WTC11 (cell line): Measurements from ENCODE around the gene HOATZ. TPM values are rescaled to one million over a fixed set of nuclear protein-coding genes. Genes with fewer than 3 reads are reported as not detected.

Experiments used
- ATAC-seq: fragments of 200-7000 bp; cut with Tn5 transposase; 2 replicates; pipeline ENCODE4 v1.10.0; 2021; ENCODE audit warnings: mild to moderate bottlenecking, moderate library complexity
- CTCF ChIA-PET: fragments of 300-600 bp; sonication (Branson Sonifier 250); formaldehyde crosslinking; loops from one replicate; lab custom pipeline; 2021; ENCODE audit warnings: antibody characterized with exemption; lab: Charles Lee
- POLR2A ChIA-PET: fragments of 350-600 bp; sonication (Branson Sonifier 250); formaldehyde crosslinking; loops from one replicate; lab custom pipeline; 2021; ENCODE audit warnings: antibody characterized with exemption; lab: Charles Lee
- DNase-seq: peaks from one replicate; pipeline ENCODE4 v3.0.0; 2021; ENCODE audit warnings: low spot score
- H3K27ac Mint-ChIP-seq: 2 replicates; pipeline ENCODE4 v1.8.0; 2021; ENCODE audit warnings: mixed read lengths
- H3K27me3 Mint-ChIP-seq: 2 replicates; pipeline ENCODE4 v1.8.0; 2021; ENCODE audit warnings: low read depth, mild to moderate bottlenecking, moderate library complexity, mixed read lengths
- H3K36me3 Mint-ChIP-seq: 2 replicates; pipeline ENCODE4 v1.8.0; 2021; ENCODE audit warnings: mixed read lengths
- H3K4me1 Mint-ChIP-seq: 2 replicates; pipeline ENCODE4 v1.8.0; 2022; ENCODE audit warnings: mixed read lengths
- H3K4me3 Mint-ChIP-seq: 2 replicates; pipeline ENCODE4 v1.8.0; 2021; ENCODE audit warnings: mild to moderate bottlenecking, moderate library complexity, mixed read lengths
- H3K9me3 Mint-ChIP-seq: 2 replicates; pipeline ENCODE4 v1.8.0; 2021; ENCODE audit warnings: mixed read lengths
- CREB1 ChIP-seq: sonication (generic); formaldehyde crosslinking; IDR thresholded peaks from 2 replicates; pipeline ENCODE4 v1.8.0; 2023; ENCODE audit warnings: mild to moderate bottlenecking, missing genetic modification reagents
- JAZF1 ChIP-seq: fragments of 250-450 bp; sonication (Bioruptor Pico); IDR thresholded peaks from 2 replicates; pipeline ENCODE4 v1.9.0; 2021; ENCODE audit warnings: moderate library complexity, mild to moderate bottlenecking, inconsistent platforms
- MYBL2 ChIP-seq: sonication (generic); formaldehyde crosslinking; IDR thresholded peaks from 2 replicates; pipeline ENCODE4 v1.8.1; 2023; ENCODE audit warnings: mild to moderate bottlenecking, moderate library complexity, missing genetic modification reagents
- RELA ChIP-seq: sonication (generic); formaldehyde crosslinking; IDR thresholded peaks from 2 replicates; pipeline ENCODE4 v1.8.1; 2022; ENCODE audit warnings: missing genetic modification reagents, mild to moderate bottlenecking, borderline replicate concordance
- SP1 ChIP-seq: sonication (generic); formaldehyde crosslinking; conservative IDR thresholded peaks from 2 replicates; pipeline ENCODE4 v1.8.1; 2022; ENCODE audit warnings: missing genetic modification reagents
- TEAD4 ChIP-seq: sonication (generic); formaldehyde crosslinking; IDR thresholded peaks from 2 replicates; pipeline ENCODE4 v1.8.0; 2022; ENCODE audit warnings: mild to moderate bottlenecking, missing genetic modification reagents
- ZNF416 ChIP-seq: fragments of 250-450 bp; sonication (Bioruptor Pico); IDR thresholded peaks from 2 replicates; pipeline ENCODE4 v1.9.0; 2021; ENCODE audit warnings: mild to moderate bottlenecking, inconsistent platforms
- ZNF423 ChIP-seq: fragments of 250-450 bp; sonication (Bioruptor Pico); IDR thresholded peaks from 2 replicates; pipeline ENCODE4 v2.1.2; 2022; ENCODE audit warnings: mild to moderate bottlenecking, moderate library complexity
- total RNA-seq: library from RNA; stranded (reverse); gene quantifications from 3 replicates; pipeline ENCODE4 v1.2.3, GENCODE V29; 2021
- TF ChIP-seq, protein P1 (sequence below): sonication (generic); formaldehyde crosslinking; IDR thresholded peaks from 2 replicates; pipeline ENCODE4 v1.8.1; 2023; ENCODE audit warnings: mild to moderate bottlenecking, missing genetic modification reagents, borderline replicate concordance
- TF ChIP-seq, protein P2 (sequence below): fragments of 250-450 bp; sonication (Bioruptor Pico); IDR thresholded peaks from 2 replicates; pipeline ENCODE4 v1.8.0; 2021; ENCODE audit warnings: mild to moderate bottlenecking
- TF ChIP-seq, protein P3 (sequence below): sonication (generic); formaldehyde crosslinking; IDR thresholded peaks from 2 replicates; pipeline ENCODE4 v1.8.1; 2023; ENCODE audit warnings: mild to moderate bottlenecking, missing genetic modification reagents, moderate library complexity
- TF ChIP-seq, protein P4 (sequence below): fragments of 250-450 bp; sonication (Bioruptor Pico); IDR thresholded peaks from 2 replicates; pipeline ENCODE4 v2.1.2; 2022; ENCODE audit warnings: mild to moderate bottlenecking, moderate library complexity
- TF ChIP-seq, protein P5 (sequence below): sonication (generic); formaldehyde crosslinking; IDR thresholded peaks from 2 replicates; pipeline ENCODE4 v1.8.0; 2023; ENCODE audit warnings: missing genetic modification reagents
- TF ChIP-seq, protein P6 (sequence below): sonication (generic); formaldehyde crosslinking; IDR thresholded peaks from 2 replicates; pipeline ENCODE4 v1.8.1; 2023; ENCODE audit warnings: mild to moderate bottlenecking, moderate library complexity, missing genetic modification reagents
- TF ChIP-seq, protein P7 (sequence below): sonication (generic); formaldehyde crosslinking; IDR thresholded peaks from 2 replicates; pipeline ENCODE4 v1.8.1; 2022; ENCODE audit warnings: missing genetic modification reagents, borderline replicate concordance

HOATZ gene
- total RNA-seq, 1 experiment from 2014 or later: not detected

DNA sequence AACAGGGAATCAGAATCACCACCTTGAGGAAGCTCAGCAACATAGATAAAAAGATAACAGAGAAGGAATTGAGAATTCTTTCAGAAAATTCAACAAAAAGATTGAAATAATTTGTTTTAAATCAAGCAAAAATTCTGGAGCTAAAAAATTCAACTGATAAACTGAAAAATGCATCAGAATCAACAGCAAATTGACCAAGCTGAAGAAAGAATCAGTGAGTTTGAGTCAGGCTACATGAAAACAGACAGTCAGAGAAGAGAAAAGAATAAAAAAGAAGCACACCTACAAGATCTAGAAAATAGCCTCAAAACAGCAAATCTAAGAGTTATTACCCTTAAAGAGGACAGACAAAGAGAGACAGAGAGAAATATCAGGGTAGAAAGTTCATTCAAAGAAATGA, 31.1 kb upstream of the HOATZ start (continued):
- TF ChIP-seq, protein P1, sequence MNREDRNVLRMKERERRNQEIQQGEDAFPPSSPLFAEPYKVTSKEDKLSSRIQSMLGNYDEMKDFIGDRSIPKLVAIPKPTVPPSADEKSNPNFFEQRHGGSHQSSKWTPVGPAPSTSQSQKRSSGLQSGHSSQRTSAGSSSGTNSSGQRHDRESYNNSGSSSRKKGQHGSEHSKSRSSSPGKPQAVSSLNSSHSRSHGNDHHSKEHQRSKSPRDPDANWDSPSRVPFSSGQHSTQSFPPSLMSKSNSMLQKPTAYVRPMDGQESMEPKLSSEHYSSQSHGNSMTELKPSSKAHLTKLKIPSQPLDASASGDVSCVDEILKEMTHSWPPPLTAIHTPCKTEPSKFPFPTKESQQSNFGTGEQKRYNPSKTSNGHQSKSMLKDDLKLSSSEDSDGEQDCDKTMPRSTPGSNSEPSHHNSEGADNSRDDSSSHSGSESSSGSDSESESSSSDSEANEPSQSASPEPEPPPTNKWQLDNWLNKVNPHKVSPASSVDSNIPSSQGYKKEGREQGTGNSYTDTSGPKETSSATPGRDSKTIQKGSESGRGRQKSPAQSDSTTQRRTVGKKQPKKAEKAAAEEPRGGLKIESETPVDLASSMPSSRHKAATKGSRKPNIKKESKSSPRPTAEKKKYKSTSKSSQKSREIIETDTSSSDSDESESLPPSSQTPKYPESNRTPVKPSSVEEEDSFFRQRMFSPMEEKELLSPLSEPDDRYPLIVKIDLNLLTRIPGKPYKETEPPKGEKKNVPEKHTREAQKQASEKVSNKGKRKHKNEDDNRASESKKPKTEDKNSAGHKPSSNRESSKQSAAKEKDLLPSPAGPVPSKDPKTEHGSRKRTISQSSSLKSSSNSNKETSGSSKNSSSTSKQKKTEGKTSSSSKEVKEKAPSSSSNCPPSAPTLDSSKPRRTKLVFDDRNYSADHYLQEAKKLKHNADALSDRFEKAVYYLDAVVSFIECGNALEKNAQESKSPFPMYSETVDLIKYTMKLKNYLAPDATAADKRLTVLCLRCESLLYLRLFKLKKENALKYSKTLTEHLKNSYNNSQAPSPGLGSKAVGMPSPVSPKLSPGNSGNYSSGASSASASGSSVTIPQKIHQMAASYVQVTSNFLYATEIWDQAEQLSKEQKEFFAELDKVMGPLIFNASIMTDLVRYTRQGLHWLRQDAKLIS (CRISPR knock-in tag): no peak

DNA sequence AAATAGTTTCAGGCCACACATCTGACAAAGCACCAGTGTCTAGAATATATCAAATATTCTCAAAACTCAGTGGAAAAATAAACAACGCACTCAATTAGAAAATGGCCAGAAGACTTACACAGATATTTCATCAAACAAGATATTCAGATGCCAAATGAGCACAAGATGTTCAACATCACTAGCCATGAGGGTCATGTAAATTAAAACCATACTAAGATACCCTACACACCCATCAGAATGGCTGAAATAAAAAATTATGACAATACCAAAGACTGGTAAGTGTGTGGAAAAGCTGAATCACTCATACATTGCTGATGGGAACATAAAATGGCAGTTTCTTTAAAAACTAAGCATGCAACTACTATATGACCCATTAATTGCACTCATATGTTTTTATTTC, 24.1 kb upstream of the HOATZ start:
- Mint-ChIP-seq H3K27ac (no peak overlapping the region), H3K9me3 (peaks cover 25% of the 10 kb centered on the region), H3K36me3 (peaks cover 3% of the 10 kb centered on the region; the same call in 1 of the 2 replicates), H3K4me3 (no peak overlapping the region), H3K4me1 (peaks cover 9% of the 10 kb centered on the region), H3K27me3 (no peaks in the 10 kb centered on the region; the same call in 1 of the 2 replicates)
- ChIA-PET CTCF (no interaction called here), POLR2A (no interaction called here)
- DNase-seq (no peak), ATAC-seq (no peak)
- TF ChIP-seq, protein P2, sequence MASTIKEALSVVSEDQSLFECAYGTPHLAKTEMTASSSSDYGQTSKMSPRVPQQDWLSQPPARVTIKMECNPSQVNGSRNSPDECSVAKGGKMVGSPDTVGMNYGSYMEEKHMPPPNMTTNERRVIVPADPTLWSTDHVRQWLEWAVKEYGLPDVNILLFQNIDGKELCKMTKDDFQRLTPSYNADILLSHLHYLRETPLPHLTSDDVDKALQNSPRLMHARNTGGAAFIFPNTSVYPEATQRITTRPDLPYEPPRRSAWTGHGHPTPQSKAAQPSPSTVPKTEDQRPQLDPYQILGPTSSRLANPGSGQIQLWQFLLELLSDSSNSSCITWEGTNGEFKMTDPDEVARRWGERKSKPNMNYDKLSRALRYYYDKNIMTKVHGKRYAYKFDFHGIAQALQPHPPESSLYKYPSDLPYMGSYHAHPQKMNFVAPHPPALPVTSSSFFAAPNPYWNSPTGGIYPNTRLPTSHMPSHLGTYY (CRISPR knock-in tag): no peak
- TF ChIP-seq ZNF416 (CRISPR knock-in tag) (no peak), TEAD4 (CRISPR knock-in tag) (no peak), SP1 (no peak)
- TF ChIP-seq, protein P3, sequence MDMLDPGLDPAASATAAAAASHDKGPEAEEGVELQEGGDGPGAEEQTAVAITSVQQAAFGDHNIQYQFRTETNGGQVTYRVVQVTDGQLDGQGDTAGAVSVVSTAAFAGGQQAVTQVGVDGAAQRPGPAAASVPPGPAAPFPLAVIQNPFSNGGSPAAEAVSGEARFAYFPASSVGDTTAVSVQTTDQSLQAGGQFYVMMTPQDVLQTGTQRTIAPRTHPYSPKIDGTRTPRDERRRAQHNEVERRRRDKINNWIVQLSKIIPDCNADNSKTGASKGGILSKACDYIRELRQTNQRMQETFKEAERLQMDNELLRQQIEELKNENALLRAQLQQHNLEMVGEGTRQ: no peak
- TF ChIP-seq, protein P4, sequence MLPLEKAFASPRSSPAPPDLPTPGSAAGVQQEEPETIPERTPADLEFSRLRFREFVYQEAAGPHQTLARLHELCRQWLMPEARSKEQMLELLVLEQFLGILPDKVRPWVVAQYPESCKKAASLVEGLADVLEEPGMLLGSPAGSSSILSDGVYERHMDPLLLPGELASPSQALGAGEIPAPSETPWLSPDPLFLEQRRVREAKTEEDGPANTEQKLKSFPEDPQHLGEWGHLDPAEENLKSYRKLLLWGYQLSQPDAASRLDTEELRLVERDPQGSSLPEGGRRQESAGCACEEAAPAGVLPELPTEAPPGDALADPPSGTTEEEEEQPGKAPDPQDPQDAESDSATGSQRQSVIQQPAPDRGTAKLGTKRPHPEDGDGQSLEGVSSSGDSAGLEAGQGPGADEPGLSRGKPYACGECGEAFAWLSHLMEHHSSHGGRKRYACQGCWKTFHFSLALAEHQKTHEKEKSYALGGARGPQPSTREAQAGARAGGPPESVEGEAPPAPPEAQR (CRISPR knock-in tag): no peak

DNA sequence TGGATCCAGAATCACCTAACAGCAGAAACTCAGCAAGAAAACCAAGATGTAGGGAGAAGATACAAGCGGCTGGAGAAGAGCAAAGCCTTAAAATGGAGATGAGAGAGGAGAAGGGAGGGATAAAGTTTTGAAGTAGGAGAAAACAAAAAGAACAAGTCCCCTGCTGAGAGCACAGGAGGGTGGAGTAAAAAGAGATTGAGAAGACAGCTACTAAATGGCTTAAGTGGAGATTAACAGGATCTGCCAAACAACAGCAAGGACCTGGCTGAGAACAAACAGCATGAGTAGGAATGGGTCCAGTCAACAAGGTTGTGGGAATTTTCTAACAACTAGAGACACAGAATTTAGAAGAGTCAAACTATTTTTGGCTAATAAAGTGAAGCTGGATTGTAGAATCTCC, 20.5 kb upstream of the HOATZ start:
- peaks cover 22% of the 10 kb centered on the region for H3K4me1 Mint-ChIP-seq
- H3K27me3 Mint-ChIP-seq: no peaks in the 10 kb centered on the region; the same call in 1 of the 2 replicates
- no peaks in the 10 kb centered on the region for H3K36me3 Mint-ChIP-seq
- no peak overlapping the region for H3K27ac Mint-ChIP-seq
- TF ChIP-seq RELA: no peak
- peak; percentile 14; the same call in 1 of the 2 replicates for TF ChIP-seq ZNF423 (CRISPR knock-in tag)
- TF ChIP-seq, all 79 proteins: peak for 1
- ATAC-seq: peak; percentile 38
- ChIA-PET CTCF (interaction anchor here (1.0 to 1.2 kb wide), 2 partner anchors 34 to 39 kb away, joined by 3 to 5 read pairs; no protein-coding TSS in a partner anchor), POLR2A (no interaction called here)
- Mint-ChIP-seq H3K9me3 (peaks cover 7% of the 10 kb centered on the region; the same call in 1 of the 2 replicates), H3K4me3 (no peak overlapping the region)
- DNase-seq: no peak

DNA sequence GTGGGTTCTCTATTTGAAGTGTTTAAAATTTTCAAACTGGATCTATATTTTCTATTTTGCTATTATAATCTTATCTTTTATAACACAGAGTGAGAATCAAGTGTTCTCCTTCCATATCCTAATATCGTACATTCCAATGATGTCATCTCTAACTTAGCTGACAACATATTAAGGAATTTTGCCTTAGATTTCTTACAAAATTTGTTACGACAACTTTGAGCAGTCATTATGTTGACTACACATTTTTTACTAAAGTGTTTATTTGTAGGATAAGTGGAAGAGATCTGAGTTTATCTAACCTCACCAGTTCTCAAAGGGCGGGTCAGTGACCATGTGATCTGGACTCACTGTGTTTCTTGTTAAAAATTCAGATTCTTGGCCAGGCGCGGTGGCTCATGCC, 15.1 kb upstream of the HOATZ start:
- no peaks in the 10 kb centered on the region for H3K9me3 Mint-ChIP-seq
- H3K4me3 Mint-ChIP-seq: no peak overlapping the region
- ChIA-PET CTCF (no interaction called here), POLR2A (no interaction called here)
- H3K36me3 Mint-ChIP-seq: no peaks in the 10 kb centered on the region
- no peak overlapping the region for H3K27ac Mint-ChIP-seq
- DNase-seq: no peak
- H3K4me1 Mint-ChIP-seq: peaks cover 21% of the 10 kb centered on the region
- no peak for TF ChIP-seq JAZF1 (CRISPR knock-in tag)
- TF ChIP-seq, protein P5, sequence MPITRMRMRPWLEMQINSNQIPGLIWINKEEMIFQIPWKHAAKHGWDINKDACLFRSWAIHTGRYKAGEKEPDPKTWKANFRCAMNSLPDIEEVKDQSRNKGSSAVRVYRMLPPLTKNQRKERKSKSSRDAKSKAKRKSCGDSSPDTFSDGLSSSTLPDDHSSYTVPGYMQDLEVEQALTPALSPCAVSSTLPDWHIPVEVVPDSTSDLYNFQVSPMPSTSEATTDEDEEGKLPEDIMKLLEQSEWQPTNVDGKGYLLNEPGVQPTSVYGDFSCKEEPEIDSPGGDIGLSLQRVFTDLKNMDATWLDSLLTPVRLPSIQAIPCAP (CRISPR knock-in tag): no peak
- TF ChIP-seq, protein P6, sequence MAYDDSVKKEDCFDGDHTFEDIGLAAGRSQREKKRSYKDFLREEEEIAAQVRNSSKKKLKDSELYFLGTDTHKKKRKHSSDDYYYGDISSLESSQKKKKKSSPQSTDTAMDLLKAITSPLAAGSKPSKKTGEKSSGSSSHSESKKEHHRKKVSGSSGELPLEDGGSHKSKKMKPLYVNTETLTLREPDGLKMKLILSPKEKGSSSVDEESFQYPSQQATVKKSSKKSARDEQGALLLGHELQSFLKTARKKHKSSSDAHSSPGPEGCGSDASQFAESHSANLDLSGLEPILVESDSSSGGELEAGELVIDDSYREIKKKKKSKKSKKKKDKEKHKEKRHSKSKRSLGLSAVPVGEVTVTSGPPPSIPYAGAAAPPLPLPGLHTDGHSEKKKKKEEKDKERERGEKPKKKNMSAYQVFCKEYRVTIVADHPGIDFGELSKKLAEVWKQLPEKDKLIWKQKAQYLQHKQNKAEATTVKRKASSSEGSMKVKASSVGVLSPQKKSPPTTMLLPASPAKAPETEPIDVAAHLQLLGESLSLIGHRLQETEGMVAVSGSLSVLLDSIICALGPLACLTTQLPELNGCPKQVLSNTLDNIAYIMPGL (CRISPR knock-in tag): no peak
- TF ChIP-seq, protein P7, sequence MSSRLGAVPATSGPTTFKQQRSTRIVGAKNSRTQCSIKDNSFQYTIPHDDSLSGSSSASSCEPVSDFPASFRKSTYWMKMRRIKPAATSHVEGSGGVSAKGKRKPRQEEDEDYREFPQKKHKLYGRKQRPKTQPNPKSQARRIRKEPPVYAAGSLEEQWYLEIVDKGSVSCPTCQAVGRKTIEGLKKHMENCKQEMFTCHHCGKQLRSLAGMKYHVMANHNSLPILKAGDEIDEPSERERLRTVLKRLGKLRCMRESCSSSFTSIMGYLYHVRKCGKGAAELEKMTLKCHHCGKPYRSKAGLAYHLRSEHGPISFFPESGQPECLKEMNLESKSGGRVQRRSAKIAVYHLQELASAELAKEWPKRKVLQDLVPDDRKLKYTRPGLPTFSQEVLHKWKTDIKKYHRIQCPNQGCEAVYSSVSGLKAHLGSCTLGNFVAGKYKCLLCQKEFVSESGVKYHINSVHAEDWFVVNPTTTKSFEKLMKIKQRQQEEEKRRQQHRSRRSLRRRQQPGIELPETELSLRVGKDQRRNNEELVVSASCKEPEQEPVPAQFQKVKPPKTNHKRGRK: no peak
- no peak for TF ChIP-seq CREB1 (CRISPR knock-in tag)
- no peak for TF ChIP-seq MYBL2 (CRISPR knock-in tag)
- ATAC-seq: no peak
- no peaks in the 10 kb centered on the region for H3K27me3 Mint-ChIP-seq
